OCI-LY1 (cell line): ENCODE results near the gene DEPDC1B.

ENCODE experiments used
- H2AFZ ChIP-seq: fragments of 200-600 bp; sonication (generic), shearing (Covaris generic); 2 replicates; pipeline ENCODE4 v1.6.0; 2014; ENCODE audit warnings: antibody characterized with exemption, mild to moderate bottlenecking, low read length
- H3F3A ChIP-seq: fragments of 200-600 bp; sonication (generic), shearing (Covaris generic); 2 replicates; pipeline ENCODE4 v1.6.0; 2014; ENCODE audit warnings: mild to moderate bottlenecking, antibody characterized with exemption, low read length, moderate library complexity; ENCODE audit not compliant: insufficient read depth
- H3K27ac ChIP-seq: fragments of 200-600 bp; sonication (generic); 2 replicates; pipeline ENCODE4 v1.5.1; 2014; ENCODE audit warnings: low read length, mixed run types, mild to moderate bottlenecking, low read depth; ENCODE audit not compliant: poor library complexity, severe bottlenecking
- H3K27me3 ChIP-seq: fragments of 200-600 bp; sonication (generic); 2 replicates; pipeline ENCODE4 v1.6.0; 2014; ENCODE audit warnings: antibody characterized with exemption, mild to moderate bottlenecking, low read length, moderate library complexity; ENCODE audit not compliant: insufficient read depth
- H3K36me3 ChIP-seq: fragments of 200-600 bp; sonication (generic); 2 replicates; pipeline ENCODE4 v1.6.1; 2014; ENCODE audit warnings: mild to moderate bottlenecking, antibody characterized with exemption, low read length, moderate library complexity, mixed read lengths; ENCODE audit not compliant: insufficient read depth
- H3K4me1 ChIP-seq: fragments of 200-600 bp; sonication (generic); 2 replicates; pipeline ENCODE4 v1.5.1; 2014; ENCODE audit warnings: mild to moderate bottlenecking, low read length, moderate library complexity; ENCODE audit not compliant: insufficient read depth, severe bottlenecking
- H3K4me2 ChIP-seq: fragments of 200-600 bp; sonication (generic), shearing (Covaris generic); 2 replicates; pipeline ENCODE4 v1.6.1; 2014; ENCODE audit warnings: low read length
- H3K4me3 ChIP-seq: fragments of 200-600 bp; sonication (generic); 2 replicates; pipeline ENCODE4 v1.5.1; 2014; ENCODE audit warnings: low read length, low read depth, mild to moderate bottlenecking, mixed read lengths; ENCODE audit not compliant: poor library complexity, severe bottlenecking
- H3K79me2 ChIP-seq: fragments of 200-600 bp; shearing (Covaris generic); 2 replicates; pipeline ENCODE4 v1.6.1; 2016; ENCODE audit warnings: mixed run types, low read length, mixed read lengths; ENCODE audit not compliant: insufficient read depth
- H3K9ac ChIP-seq: fragments of 200-600 bp; sonication (generic), shearing (Covaris generic); 2 replicates; pipeline ENCODE4 v1.6.1; 2014; ENCODE audit warnings: mild to moderate bottlenecking, low read length, mixed read lengths
- H3K9me2 ChIP-seq: fragments of 200-600 bp; sonication (generic), shearing (Covaris generic); 2 replicates; pipeline ENCODE4 v1.6.1; 2014; ENCODE audit warnings: low read depth, mild to moderate bottlenecking, low read length, mixed read lengths
- H3K9me3 ChIP-seq: fragments of 200-600 bp; shearing (Covaris generic); 2 replicates; pipeline ENCODE4 v1.6.1; 2014; ENCODE audit warnings: low read length, mixed read lengths
- H4K20me1 ChIP-seq: fragments of 200-600 bp; sonication (generic), shearing (Covaris generic); 2 replicates; pipeline ENCODE4 v1.6.0; 2016; ENCODE audit warnings: mild to moderate bottlenecking, low read length; ENCODE audit not compliant: insufficient read depth
- CTCF ChIP-seq: fragments of 200-600 bp; sonication (generic), shearing (Covaris generic); IDR thresholded peaks from 2 replicates; pipeline ENCODE4 v1.5.1; 2017; ENCODE audit warnings: mild to moderate bottlenecking, antibody characterized with exemption, low read length, moderate library complexity, mixed read lengths
- EZH2 ChIP-seq: fragments of 200-600 bp; sonication (generic), shearing (Covaris generic); IDR thresholded peaks from 2 replicates; pipeline ENCODE4 v1.8.0; 2017; ENCODE audit warnings: borderline replicate concordance, mixed run types, mild to moderate bottlenecking, antibody characterized with exemption, low read length, moderate library complexity, mixed read lengths

DEPDC1B gene

DNA sequence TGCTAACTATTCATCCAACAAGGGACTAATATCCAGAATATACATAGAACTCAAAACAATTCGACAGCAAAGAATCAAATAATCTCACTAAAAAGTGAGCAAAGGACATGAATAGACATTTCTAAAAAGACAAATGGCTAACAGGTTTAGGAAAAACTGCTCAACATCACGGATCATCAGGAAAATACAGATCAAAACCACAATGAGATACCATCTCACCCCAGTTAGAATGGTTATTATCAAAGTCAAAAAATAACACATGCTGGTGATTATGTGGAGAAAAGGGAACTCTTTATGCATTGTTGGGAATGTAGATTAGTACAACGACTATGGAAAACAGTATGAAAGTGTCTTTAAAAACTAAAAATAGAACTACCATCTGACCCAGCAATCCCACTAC is 150.1 kb downstream of the DEPDC1B start:
- Histone ChIP-seq H2AFZ (no peak overlapping the region), H3K79me2 (no peaks in the 10 kb centered on the region), H3K27me3 (no peaks in the 10 kb centered on the region), H3K4me1 (no peaks in the 10 kb centered on the region), H3K9ac (no peak overlapping the region), H3K9me2 (no peaks in the 10 kb centered on the region), H3K4me3 (no peak overlapping the region), H3K36me3 (no peaks in the 10 kb centered on the region), H4K20me1 (no peaks in the 10 kb centered on the region), H3K4me2 (no peak overlapping the region), H3F3A (no peaks in the 10 kb centered on the region), H3K9me3 (no peaks in the 10 kb centered on the region), H3K27ac (no peak overlapping the region)
- TF ChIP-seq EZH2 (no peak), CTCF (no peak)
